OCI-LY1 (cell line): Measurements from ENCODE around the gene AXIN1.

Source experiments
- H2AFZ ChIP-seq: fragments of 200-600 bp; sonication (generic), shearing (Covaris generic); 2 replicates; pipeline ENCODE4 v1.6.0; 2014; ENCODE audit warnings: antibody characterized with exemption, mild to moderate bottlenecking, low read length
- H3F3A ChIP-seq: fragments of 200-600 bp; sonication (generic), shearing (Covaris generic); 2 replicates; pipeline ENCODE4 v1.6.0; 2014; ENCODE audit warnings: mild to moderate bottlenecking, antibody characterized with exemption, low read length, moderate library complexity; ENCODE audit not compliant: insufficient read depth
- H3K27ac ChIP-seq: fragments of 200-600 bp; sonication (generic); 2 replicates; pipeline ENCODE4 v1.5.1; 2014; ENCODE audit warnings: low read length, mixed run types, mild to moderate bottlenecking, low read depth; ENCODE audit not compliant: poor library complexity, severe bottlenecking
- H3K27me3 ChIP-seq: fragments of 200-600 bp; sonication (generic); 2 replicates; pipeline ENCODE4 v1.6.0; 2014; ENCODE audit warnings: antibody characterized with exemption, mild to moderate bottlenecking, low read length, moderate library complexity; ENCODE audit not compliant: insufficient read depth
- H3K36me3 ChIP-seq: fragments of 200-600 bp; sonication (generic); 2 replicates; pipeline ENCODE4 v1.6.1; 2014; ENCODE audit warnings: mild to moderate bottlenecking, antibody characterized with exemption, low read length, moderate library complexity, mixed read lengths; ENCODE audit not compliant: insufficient read depth
- H3K4me1 ChIP-seq: fragments of 200-600 bp; sonication (generic); 2 replicates; pipeline ENCODE4 v1.5.1; 2014; ENCODE audit warnings: mild to moderate bottlenecking, low read length, moderate library complexity; ENCODE audit not compliant: insufficient read depth, severe bottlenecking
- H3K4me2 ChIP-seq: fragments of 200-600 bp; sonication (generic), shearing (Covaris generic); 2 replicates; pipeline ENCODE4 v1.6.1; 2014; ENCODE audit warnings: low read length
- H3K4me3 ChIP-seq: fragments of 200-600 bp; sonication (generic); 2 replicates; pipeline ENCODE4 v1.5.1; 2014; ENCODE audit warnings: low read length, low read depth, mild to moderate bottlenecking, mixed read lengths; ENCODE audit not compliant: poor library complexity, severe bottlenecking
- H3K79me2 ChIP-seq: fragments of 200-600 bp; shearing (Covaris generic); 2 replicates; pipeline ENCODE4 v1.6.1; 2016; ENCODE audit warnings: mixed run types, low read length, mixed read lengths; ENCODE audit not compliant: insufficient read depth
- H3K9ac ChIP-seq: fragments of 200-600 bp; sonication (generic), shearing (Covaris generic); 2 replicates; pipeline ENCODE4 v1.6.1; 2014; ENCODE audit warnings: mild to moderate bottlenecking, low read length, mixed read lengths
- H3K9me2 ChIP-seq: fragments of 200-600 bp; sonication (generic), shearing (Covaris generic); 2 replicates; pipeline ENCODE4 v1.6.1; 2014; ENCODE audit warnings: low read depth, mild to moderate bottlenecking, low read length, mixed read lengths
- H3K9me3 ChIP-seq: fragments of 200-600 bp; shearing (Covaris generic); 2 replicates; pipeline ENCODE4 v1.6.1; 2014; ENCODE audit warnings: low read length, mixed read lengths
- H4K20me1 ChIP-seq: fragments of 200-600 bp; sonication (generic), shearing (Covaris generic); 2 replicates; pipeline ENCODE4 v1.6.0; 2016; ENCODE audit warnings: mild to moderate bottlenecking, low read length; ENCODE audit not compliant: insufficient read depth
- EZH2 ChIP-seq: fragments of 200-600 bp; sonication (generic), shearing (Covaris generic); IDR thresholded peaks from 2 replicates; pipeline ENCODE4 v1.8.0; 2017; ENCODE audit warnings: borderline replicate concordance, mixed run types, mild to moderate bottlenecking, antibody characterized with exemption, low read length, moderate library complexity, mixed read lengths
- TF ChIP-seq, protein P1 (sequence below): fragments of 200-600 bp; sonication (generic), shearing (Covaris generic); IDR thresholded peaks from 2 replicates; pipeline ENCODE4 v1.5.1; 2017; ENCODE audit warnings: mild to moderate bottlenecking, antibody characterized with exemption, low read length, moderate library complexity, mixed read lengths

AXIN1 gene

DNA sequence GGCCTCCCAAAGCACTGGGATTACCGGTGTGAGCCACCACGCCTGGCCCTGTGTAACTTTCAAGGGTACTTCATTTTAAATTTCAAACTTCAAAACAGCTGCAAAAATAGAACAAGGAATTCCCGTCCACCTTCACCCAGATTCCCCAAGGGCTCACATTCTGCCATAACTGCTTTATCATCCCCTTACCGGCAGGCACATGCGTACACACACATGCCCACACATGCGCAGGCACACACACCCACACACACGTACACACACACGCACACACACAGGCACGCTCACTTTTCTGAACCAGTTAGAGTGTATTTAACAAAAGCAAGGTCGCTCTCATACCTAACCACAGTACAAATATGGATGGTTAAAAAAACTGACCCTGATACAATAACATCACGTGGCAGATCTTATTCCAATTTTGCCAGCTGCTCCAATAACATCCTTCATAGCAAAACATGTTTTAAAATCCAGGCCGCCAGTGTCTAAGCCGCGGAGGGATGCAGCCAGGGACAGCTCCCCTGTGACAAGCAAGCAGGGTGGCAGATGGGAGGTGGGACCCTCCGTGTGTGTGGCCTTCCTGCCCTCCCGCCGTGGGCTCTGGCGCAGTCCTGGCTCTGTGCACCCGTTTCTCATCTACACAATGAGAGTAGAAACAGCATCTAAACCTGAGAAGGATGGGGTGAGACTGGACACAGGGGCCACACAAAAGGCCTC is 46.5 kb downstream of the AXIN1 start:
- Histone ChIP-seq H3F3A (no peaks in the 10 kb centered on the region), H3K4me3 (no peak overlapping the region), H2AFZ (no peak overlapping the region), H3K4me2 (no peak overlapping the region), H3K36me3 (peaks cover 18% of the 10 kb centered on the region; the same call in 1 of the 2 replicates), H4K20me1 (no peaks in the 10 kb centered on the region), H3K27me3 (no peaks in the 10 kb centered on the region), H3K9ac (no peak overlapping the region), H3K4me1 (peaks cover 21% of the 10 kb centered on the region), H3K9me3 (no peaks in the 10 kb centered on the region), H3K9me2 (no peaks in the 10 kb centered on the region), H3K79me2 (no peaks in the 10 kb centered on the region), H3K27ac (no peak overlapping the region)
- no peak for TF ChIP-seq EZH2
- TF ChIP-seq, protein P1, sequence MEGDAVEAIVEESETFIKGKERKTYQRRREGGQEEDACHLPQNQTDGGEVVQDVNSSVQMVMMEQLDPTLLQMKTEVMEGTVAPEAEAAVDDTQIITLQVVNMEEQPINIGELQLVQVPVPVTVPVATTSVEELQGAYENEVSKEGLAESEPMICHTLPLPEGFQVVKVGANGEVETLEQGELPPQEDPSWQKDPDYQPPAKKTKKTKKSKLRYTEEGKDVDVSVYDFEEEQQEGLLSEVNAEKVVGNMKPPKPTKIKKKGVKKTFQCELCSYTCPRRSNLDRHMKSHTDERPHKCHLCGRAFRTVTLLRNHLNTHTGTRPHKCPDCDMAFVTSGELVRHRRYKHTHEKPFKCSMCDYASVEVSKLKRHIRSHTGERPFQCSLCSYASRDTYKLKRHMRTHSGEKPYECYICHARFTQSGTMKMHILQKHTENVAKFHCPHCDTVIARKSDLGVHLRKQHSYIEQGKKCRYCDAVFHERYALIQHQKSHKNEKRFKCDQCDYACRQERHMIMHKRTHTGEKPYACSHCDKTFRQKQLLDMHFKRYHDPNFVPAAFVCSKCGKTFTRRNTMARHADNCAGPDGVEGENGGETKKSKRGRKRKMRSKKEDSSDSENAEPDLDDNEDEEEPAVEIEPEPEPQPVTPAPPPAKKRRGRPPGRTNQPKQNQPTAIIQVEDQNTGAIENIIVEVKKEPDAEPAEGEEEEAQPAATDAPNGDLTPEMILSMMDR, result no peak

DNA sequence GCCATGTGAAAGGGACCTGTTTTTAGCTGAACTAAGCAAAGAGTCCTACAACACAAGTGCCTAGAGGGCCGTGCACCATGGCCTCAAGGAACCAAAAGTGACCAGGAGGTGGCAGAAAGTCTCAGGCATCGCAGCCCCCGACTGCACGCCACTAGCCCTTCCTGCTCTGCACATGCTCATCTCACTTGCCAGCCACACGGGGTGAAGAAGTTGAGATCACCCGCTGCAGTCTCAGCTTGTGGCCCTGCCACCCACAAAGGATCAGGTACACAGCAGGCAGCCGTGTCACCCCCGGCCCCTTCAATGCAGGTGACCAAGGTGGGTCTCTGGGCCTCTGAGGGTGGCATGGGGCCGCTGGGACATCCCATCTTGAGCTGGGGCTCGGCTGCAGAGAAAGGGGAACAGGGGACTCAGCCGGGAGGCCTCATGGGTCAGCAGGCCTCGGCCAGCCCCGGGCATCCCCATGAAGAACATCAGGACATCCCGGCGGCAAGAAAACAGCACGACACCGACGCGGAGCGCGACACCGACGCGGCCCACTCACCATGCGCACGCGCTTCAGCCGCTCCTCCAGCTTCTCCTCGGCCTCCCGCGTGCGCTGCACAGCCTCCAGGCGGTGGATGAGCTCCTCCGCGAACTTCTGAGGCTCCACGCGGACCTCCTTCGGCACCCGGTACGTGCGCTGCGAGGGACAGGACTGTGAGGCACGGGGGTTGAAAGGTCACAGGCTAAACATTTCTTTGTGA is 48.6 kb downstream of the AXIN1 start:
- Histone ChIP-seq H2AFZ (no peak overlapping the region), H3F3A (no peaks in the 10 kb centered on the region), H4K20me1 (no peaks in the 10 kb centered on the region), H3K9ac (no peak overlapping the region), H3K9me2 (no peaks in the 10 kb centered on the region), H3K27me3 (no peaks in the 10 kb centered on the region), H3K79me2 (no peaks in the 10 kb centered on the region), H3K4me2 (no peak overlapping the region), H3K36me3 (peaks cover 18% of the 10 kb centered on the region), H3K9me3 (no peaks in the 10 kb centered on the region), H3K27ac (no peak overlapping the region), H3K4me3 (no peak overlapping the region), H3K4me1 (peaks cover 11% of the 10 kb centered on the region)
- TF ChIP-seq EZH2, result no peak
- TF ChIP-seq, protein P1, result 0 out of 2 replicates have a peak, but pooled peaks have one; percentile 6

DNA sequence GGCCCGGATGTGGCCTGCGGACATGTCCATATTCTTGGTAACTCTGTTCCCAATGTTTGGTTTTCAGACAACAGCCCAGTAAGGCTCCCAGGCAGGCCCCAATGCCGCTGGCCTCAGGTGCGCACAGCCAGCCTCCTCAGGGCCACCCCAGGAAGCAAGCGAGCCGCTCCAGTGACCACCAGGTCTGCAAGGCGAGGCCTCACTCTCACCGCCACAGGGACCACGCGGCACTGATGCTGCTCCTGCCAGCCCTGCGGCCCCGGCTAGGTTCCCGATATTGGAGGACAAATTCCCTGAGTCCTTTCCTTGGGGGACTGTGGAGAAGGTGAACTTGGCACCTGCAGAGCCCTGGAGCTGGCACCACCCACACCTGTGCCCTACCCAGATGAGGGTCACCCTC is 50.6 kb downstream of the AXIN1 start:
- H3K9me2 ChIP-seq, result no peaks in the 10 kb centered on the region
- H3F3A ChIP-seq, result no peaks in the 10 kb centered on the region
- no peak overlapping the region for H2AFZ ChIP-seq
- no peaks in the 10 kb centered on the region for H3K9me3 ChIP-seq
- H3K4me2 ChIP-seq, result no peak overlapping the region
- no peaks in the 10 kb centered on the region for H3K27me3 ChIP-seq
- H3K27ac ChIP-seq, result no peak overlapping the region
- TF ChIP-seq, protein P1, result no peak
- no peak for TF ChIP-seq EZH2
- peaks cover 23% of the 10 kb centered on the region for H3K36me3 ChIP-seq
- no peak overlapping the region for H3K9ac ChIP-seq
- H4K20me1 ChIP-seq, result no peaks in the 10 kb centered on the region
- H3K79me2 ChIP-seq, result no peaks in the 10 kb centered on the region
- H3K4me3 ChIP-seq, result no peak overlapping the region
- H3K4me1 ChIP-seq, result no peaks in the 10 kb centered on the region
